HL-60 (cell line): ENCODE data around the gene LAMC2.
A peak's percentile ranks its signal among the peaks of the same experiment; 100 is the strongest.

ENCODE experiments used
- DNase-seq, 2 experiments: peaks; one replicate each; pipeline ENCODE4 v3.0.0-alpha.2; 2010 to 2020; ENCODE audit warnings: low read depth in 1 of 2, low spot score in 1 of 2
- H3K27ac ChIP-seq: fragments of 250-450 bp; sonication (Bioruptor Pico); replicated peaks from 2 replicates; pipeline ENCODE4 v1.5.1; 2020; ENCODE audit warnings: mild to moderate bottlenecking, moderate library complexity
- H3K27me3 ChIP-seq: fragments of 250-450 bp; sonication (Bioruptor Pico); 2 replicates; pipeline ENCODE4 v1.5.1; 2021; ENCODE audit warnings: mild to moderate bottlenecking, moderate library complexity; ENCODE audit not compliant: insufficient read depth, poor library complexity, severe bottlenecking
- H3K4me3 ChIP-seq: replicated peaks from 2 replicates; pipeline ENCODE4 v1.5.1; 2011; ENCODE audit warnings: mild to moderate bottlenecking, control low read depth, low read length; ENCODE audit not compliant: insufficient read depth
- CTCF ChIP-seq: IDR thresholded peaks from one replicate; pipeline ENCODE4 v1.5.1; 2011; ENCODE audit warnings: low read length, control low read depth, inconsistent platforms; ENCODE audit not compliant: insufficient read depth
- GABPA ChIP-seq: IDR thresholded peaks from 2 replicates; pipeline ENCODE4 v1.6.1; 2012; ENCODE audit warnings: low read depth
- POLR2AphosphoS5 ChIP-seq: IDR thresholded peaks from 2 replicates; pipeline ENCODE4 v1.6.1; 2012; ENCODE audit warnings: low read depth
- REST ChIP-seq: IDR thresholded peaks from 2 replicates; pipeline ENCODE4 v1.6.1; 2012; ENCODE audit warnings: low read depth; ENCODE audit not compliant: insufficient replicate concordance
- SPI1 ChIP-seq: IDR thresholded peaks from 2 replicates; pipeline ENCODE4 v1.6.1; 2012; ENCODE audit warnings: low read depth, mild to moderate bottlenecking, borderline replicate concordance

Gene LAMC2

DNA sequence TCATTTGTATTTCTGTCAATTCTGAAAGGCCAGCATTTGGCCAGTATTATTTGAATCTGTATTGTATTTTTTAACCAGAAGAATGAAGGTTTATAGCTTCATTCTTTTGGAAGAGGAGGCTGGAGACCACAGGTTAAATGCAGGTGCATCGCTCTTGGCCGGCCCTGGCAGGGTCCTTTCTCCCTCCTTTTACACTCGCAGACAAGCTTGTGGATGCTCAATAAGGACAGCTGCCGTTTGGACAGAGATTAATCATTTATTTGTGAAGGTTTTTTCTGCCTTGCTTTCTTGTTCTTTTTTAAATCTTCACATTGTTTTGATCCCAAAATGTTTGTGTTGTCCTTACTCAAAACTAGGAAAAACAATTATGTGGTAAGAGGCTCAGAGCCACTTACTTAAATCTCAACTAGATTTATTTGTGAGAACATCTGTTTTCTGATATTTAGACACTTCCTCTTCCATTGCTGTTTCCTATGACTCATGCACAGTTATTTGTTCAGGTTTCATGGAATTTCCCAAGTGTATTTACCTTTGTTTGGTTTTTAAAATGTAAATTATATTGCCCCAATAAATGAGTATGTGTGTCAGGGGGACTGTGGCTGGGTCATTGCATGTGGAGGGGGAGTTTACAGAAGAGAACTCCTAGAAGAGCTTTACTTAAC is 46.7 kb upstream of the LAMC2 start:
- no peak for TF ChIP-seq GABPA
- peak; percentile 61; the same call in 1 of the 2 replicates for TF ChIP-seq SPI1
- TF ChIP-seq POLR2AphosphoS5 = no peak
- no peak for TF ChIP-seq CTCF
- no peak overlapping the region for H3K27ac ChIP-seq
- DNase-seq = peak in 1 of 2 experiments; percentile 18
- no peaks in the 10 kb centered on the region for H3K27me3 ChIP-seq
- H3K4me3 ChIP-seq = no peak overlapping the region

DNA sequence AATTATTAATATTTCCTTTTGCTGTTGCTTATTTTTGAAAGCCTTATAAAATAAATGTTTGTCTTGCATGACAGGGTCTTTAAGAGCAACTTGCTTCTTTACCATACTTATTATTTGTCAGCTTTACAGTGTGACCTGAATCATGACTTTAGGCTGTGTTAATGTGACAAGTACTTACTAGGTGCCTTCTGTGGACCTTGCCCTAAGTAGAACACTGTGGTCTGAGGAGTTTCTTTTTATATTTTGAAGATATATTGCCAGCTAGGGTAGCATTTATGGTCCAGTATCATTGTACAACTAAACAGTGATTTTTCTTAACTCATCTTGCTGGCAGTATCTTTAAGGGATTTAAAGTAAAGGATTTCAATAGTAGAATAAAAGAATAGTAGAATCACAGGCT is 45.4 kb upstream of the LAMC2 start:
- Histone ChIP-seq H3K27ac (no peak overlapping the region), H3K4me3 (no peak overlapping the region), H3K27me3 (no peaks in the 10 kb centered on the region)
- TF ChIP-seq SPI1 (no peak), CTCF (no peak), REST (no peak), GABPA (no peak), POLR2AphosphoS5 (no peak)
- no peak for DNase-seq

GRCh38 chr1:183142171-183142570 is 43.9 kb upstream of the LAMC2 start:
- DNase-seq = no peak
- H3K4me3 ChIP-seq = no peak overlapping the region
- no peaks in the 10 kb centered on the region for H3K27me3 ChIP-seq
- TF ChIP-seq GABPA = no peak
- no peak for TF ChIP-seq POLR2AphosphoS5
- TF ChIP-seq REST = no peak
- no peak for TF ChIP-seq CTCF
- no peak for TF ChIP-seq SPI1
- no peak overlapping the region for H3K27ac ChIP-seq
